Prostate gland (tissue), 2 donors: ENCODE data around the gene TRIO. TPM values are rescaled to one million over a fixed set of nuclear protein-coding genes. Genes with fewer than 3 reads are reported as not detected.

Source experiments
- DNase-seq: peaks from one replicate; pipeline ENCODE4 v3.0.0-alpha.2; 2019; ENCODE audit warnings: low spot score
- H3K27ac ChIP-seq, 2 donors: fragments of 200-600 bp; sonication (generic); 2 replicates each; pipeline ENCODE4 v1.5.1; 2017 to 2019
- H3K27me3 ChIP-seq: fragments of 200-600 bp; sonication (generic); replicated peaks from 2 replicates; pipeline ENCODE4 v1.5.1; 2019; ENCODE audit not compliant: insufficient read depth
- H3K36me3 ChIP-seq, 2 donors: fragments of 200-600 bp; sonication (generic); 1 replicate in 1 of 2; 2 replicates in 1 of 2; pipeline versions ENCODE4 v1.5.1 to v1.8.1; 2017 to 2019
- H3K4me1 ChIP-seq: fragments of 200-600 bp; sonication (generic); replicated peaks from 2 replicates; pipeline ENCODE4 v1.5.1; 2019
- H3K4me3 ChIP-seq, 2 donors: fragments of 200-600 bp; sonication (generic); 2 replicates each; pipeline ENCODE4 v1.5.1; 2017 to 2019
- H3K9me3 ChIP-seq: fragments of 200-600 bp; sonication (generic); 2 replicates; pipeline ENCODE4 v1.5.1; 2017
- POLR2A ChIP-seq: fragments of 450-650 bp; IDR thresholded peaks from one replicate; pipeline ENCODE4 v1.6.1; 2016; ENCODE audit warnings: antibody characterized with exemption, mild to moderate bottlenecking
- POLR2AphosphoS5 ChIP-seq: sonication (generic); formaldehyde crosslinking; IDR thresholded peaks from one replicate; pipeline ENCODE4 v1.6.1; 2017; ENCODE audit warnings: antibody characterized with exemption
- WGBS: methylation state at CpG from one replicate; pipeline ENCODE4 v1.1.5; 2018; 5-methylcytosine and 5-hydroxymethylcytosine counted together
- intact Hi-C: fragments of 100-400 bp; cut with DNase I; formaldehyde crosslinking; loops from one replicate; pipeline ENCODE4 v1.14.2; 2022
- total RNA-seq, 2 donors: library from RNA; depleted of rRNA; stranded (reverse); fragments of >200 nt; gene quantifications; one replicate each; pipeline ENCODE4 v1.1.0, GENCODE V29; 2016
- TF ChIP-seq, protein P1 (sequence below), 4 experiments: fragments of 200-600 bp in 2 of 4; fragments of 450-650 bp in 2 of 4; sonication (generic) in 2 of 4; IDR thresholded peaks; 1 replicate in 3 of 4; 2 replicates in 1 of 4; pipeline ENCODE4 v1.5.1; 2016 to 2019; ENCODE audit warnings: antibody characterized with exemption in 4 of 4, mild to moderate bottlenecking in 2 of 4, moderate library complexity in 2 of 4

Gene TRIO
- total RNA-seq, 2 donors from 2014 or later = 90.3 to 197 TPM

DNA sequence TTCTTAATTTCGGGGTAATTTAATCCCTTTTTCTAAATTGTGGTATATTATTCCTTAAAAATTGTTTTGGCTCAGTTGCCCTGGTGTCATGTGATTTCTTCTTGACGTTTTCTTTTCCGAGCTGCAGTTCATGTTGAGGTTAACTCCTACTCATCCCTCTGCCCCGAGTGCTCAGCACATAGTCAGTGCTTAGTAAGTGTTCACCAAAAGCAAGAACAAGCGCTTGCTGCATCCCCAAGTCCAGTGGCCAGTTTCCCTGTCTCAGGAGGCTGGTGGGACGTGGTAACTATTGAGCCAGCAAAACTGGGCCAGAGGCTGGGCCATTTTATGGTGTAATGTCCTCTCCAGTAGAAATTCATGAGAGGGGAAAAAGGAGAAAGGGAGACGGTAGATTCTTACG, 23.3 kb downstream of the TRIO start:
- no peaks in the 10 kb centered on the region for H3K36me3 ChIP-seq
- H3K4me3 ChIP-seq = no peak overlapping the region
- no peak overlapping the region for H3K27ac ChIP-seq
- TF ChIP-seq POLR2AphosphoS5 (no peak), POLR2A (no peak)
- TF ChIP-seq, protein P1, sequence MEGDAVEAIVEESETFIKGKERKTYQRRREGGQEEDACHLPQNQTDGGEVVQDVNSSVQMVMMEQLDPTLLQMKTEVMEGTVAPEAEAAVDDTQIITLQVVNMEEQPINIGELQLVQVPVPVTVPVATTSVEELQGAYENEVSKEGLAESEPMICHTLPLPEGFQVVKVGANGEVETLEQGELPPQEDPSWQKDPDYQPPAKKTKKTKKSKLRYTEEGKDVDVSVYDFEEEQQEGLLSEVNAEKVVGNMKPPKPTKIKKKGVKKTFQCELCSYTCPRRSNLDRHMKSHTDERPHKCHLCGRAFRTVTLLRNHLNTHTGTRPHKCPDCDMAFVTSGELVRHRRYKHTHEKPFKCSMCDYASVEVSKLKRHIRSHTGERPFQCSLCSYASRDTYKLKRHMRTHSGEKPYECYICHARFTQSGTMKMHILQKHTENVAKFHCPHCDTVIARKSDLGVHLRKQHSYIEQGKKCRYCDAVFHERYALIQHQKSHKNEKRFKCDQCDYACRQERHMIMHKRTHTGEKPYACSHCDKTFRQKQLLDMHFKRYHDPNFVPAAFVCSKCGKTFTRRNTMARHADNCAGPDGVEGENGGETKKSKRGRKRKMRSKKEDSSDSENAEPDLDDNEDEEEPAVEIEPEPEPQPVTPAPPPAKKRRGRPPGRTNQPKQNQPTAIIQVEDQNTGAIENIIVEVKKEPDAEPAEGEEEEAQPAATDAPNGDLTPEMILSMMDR (IDR thresholded peaks at IDR 0.05) = no peak
- no peaks in the 10 kb centered on the region for H3K27me3 ChIP-seq
- no peak for DNase-seq
- 84% methylated on average over 8 of the region's 8 CpGs for WGBS
- no peaks in the 10 kb centered on the region for H3K9me3 ChIP-seq
- H3K4me1 ChIP-seq = no peaks in the 10 kb centered on the region
- intact Hi-C loops = no loop called here

DNA sequence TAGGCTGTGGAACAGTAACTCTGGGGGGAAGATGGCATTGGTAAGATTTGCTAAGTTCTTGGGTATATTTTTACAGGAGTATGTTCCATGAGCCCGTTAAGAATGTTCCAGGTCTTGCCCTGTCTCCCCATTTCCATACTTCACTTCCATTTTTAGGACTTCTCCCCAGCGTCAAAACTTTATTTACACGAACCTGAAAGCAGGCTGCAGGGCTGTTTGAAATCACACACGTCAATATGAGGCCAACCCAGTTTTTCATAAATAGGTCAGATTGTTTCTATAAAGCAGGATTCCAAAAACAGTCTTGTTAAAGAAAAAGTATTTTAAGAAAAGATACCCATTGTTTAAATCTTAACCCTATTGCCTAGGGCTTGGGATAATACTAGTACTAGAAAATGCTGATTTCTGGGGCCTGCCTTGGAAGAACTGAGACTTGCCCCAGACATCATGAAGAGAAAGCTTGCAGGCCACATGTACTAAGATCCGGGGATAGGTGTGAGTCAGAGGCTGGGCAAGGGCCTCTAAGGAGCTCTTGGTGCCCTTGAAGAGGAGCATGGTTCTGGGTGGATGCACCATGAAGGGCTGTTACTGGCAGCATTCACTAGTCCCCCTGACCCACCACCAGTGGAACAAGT, 24.2 kb downstream of the TRIO start:
- Histone ChIP-seq H3K4me3 (no peak overlapping the region), H3K27me3 (no peaks in the 10 kb centered on the region), H3K9me3 (no peaks in the 10 kb centered on the region), H3K36me3 (no peaks in the 10 kb centered on the region), H3K27ac (no peak overlapping the region), H3K4me1 (no peaks in the 10 kb centered on the region)
- no peak for DNase-seq
- TF ChIP-seq, protein P1 (IDR thresholded peaks at IDR 0.05) = no peak
- TF ChIP-seq POLR2A (no peak), POLR2AphosphoS5 (no peak)
- WGBS = 59% methylated on average over 5 of the region's 5 CpGs
- intact Hi-C loops = no loop called here

DNA sequence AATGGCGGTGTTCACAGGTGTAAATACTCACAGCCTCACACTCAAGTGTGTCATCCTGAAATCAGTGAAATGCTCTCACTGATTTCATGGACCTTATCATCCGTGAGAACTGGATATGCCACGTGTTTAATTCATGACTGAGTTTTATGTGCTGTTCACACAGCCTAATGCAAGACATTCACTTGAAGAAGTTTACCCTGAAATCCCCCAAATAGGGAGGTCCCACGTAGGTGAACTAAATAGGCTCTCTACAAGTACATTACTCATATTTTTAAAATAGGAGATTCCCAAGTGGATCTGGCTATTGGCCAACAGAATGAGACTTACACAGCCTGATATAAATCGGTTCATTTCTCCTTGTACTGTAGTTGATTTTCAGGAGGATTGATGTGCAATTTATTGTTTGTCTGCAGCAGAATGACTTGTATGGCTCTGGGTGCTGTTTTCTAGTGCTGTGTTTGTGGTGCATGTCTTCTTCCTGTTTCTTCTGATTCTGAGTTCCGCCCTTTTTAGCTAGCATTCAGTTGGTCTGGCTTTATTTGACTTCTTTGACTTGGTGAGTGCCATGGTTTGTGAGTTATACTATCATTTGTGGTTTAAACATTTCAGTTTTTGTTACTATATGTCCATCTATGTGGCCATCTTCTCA, 25.1 kb downstream of the TRIO start:
- 49% methylated on average over 6 of the region's 6 CpGs for WGBS
- intact Hi-C loops = no loop called here
- Histone ChIP-seq H3K36me3 (no peaks in the 10 kb centered on the region), H3K27me3 (no peaks in the 10 kb centered on the region), H3K9me3 (no peaks in the 10 kb centered on the region), H3K4me3 (no peak overlapping the region), H3K4me1 (no peaks in the 10 kb centered on the region), H3K27ac (no peak overlapping the region)
- no peak for TF ChIP-seq POLR2AphosphoS5
- TF ChIP-seq, protein P1 (IDR thresholded peaks at IDR 0.05) = no peak
- TF ChIP-seq POLR2A = no peak
- no peak for DNase-seq

DNA sequence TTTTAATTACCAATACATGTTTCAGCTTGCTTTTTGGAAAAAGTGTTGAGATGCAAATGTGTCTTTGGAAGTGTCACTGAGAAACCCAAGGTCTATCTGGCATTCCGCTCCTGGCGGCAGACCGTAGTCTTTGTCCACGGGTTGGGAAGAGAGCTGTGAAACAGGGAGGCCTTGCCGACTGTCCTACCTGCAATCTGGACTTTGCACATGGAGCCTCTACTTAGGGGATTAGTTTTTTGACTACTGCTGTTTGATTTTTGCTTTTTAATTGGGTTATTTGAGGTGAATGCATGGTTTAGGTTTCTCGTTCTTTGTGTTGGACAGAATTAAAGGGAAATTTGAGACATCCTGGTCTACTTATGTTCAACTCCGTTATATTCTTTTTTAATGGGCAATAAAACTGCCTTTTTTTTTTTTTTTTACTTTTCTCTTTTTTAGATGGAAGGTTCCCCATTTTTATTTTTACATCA, 25.7 kb downstream of the TRIO start:
- H3K4me1 ChIP-seq = no peaks in the 10 kb centered on the region
- intact Hi-C loops = no loop called here
- H3K27ac ChIP-seq = no peak overlapping the region

More for the DNA sequence above, 25.7 kb downstream of the TRIO start:
- no peaks in the 10 kb centered on the region for H3K27me3 ChIP-seq
- DNase-seq = no peak
- H3K36me3 ChIP-seq = no peaks in the 10 kb centered on the region
- 29% methylated on average over 7 of the region's 7 CpGs for WGBS
- no peak overlapping the region for H3K4me3 ChIP-seq
- TF ChIP-seq POLR2AphosphoS5 = no peak
- TF ChIP-seq, protein P1 (IDR thresholded peaks at IDR 0.05) = no peak
- no peak for TF ChIP-seq POLR2A
- H3K9me3 ChIP-seq = no peaks in the 10 kb centered on the region
